A549 (cell line): ENCODE measurements around the gene XDH. TPM values are rescaled to one million over a fixed set of nuclear protein-coding genes. Genes with fewer than 3 reads are reported as not detected.

Source experiments
- ATAC-seq, 2 experiments: fragments of 200-7000 bp in 1 of 2; fragments of >200 bp in 1 of 2; cut with Nextera tagmentation in 1 of 2; cut with Tn5 transposase in 1 of 2; 3 replicates each; pipeline versions ENCODE4 v1.8.0 to v1.9.1; 2018 to 2020; ENCODE audit warnings: mild to moderate bottlenecking in 1 of 2, moderate library complexity in 1 of 2
- CTCF ChIA-PET: fragments of 300-600 bp; sonication (Branson Sonifier 250); formaldehyde crosslinking; extraction: SDS; loops from one replicate; lab custom pipeline; 2021; ENCODE audit warnings: antibody characterized with exemption, inconsistent platforms; lab: Yijun Ruan, JAX
- POLR2A ChIA-PET: fragments of 350-600 bp; formaldehyde crosslinking; extraction: SDS; loops from one replicate; lab custom pipeline; 2021; ENCODE audit warnings: antibody characterized with exemption, inconsistent platforms; lab: Yijun Ruan, JAX
- DNase-seq, 2 experiments: peaks; one replicate each; pipeline versions ENCODE4 v3.0.0 to v3.0.0-alpha.2; 2011 to 2016; ENCODE audit warnings: low read depth in 1 of 2, low spot score in 1 of 2
- FAIRE-seq: peaks from 2 replicates; lab custom pipeline; 2011; peaks lifted over from hg19 to GRCh38; lab: Jason Lieb, UNC
- H3K27ac ChIP-seq, 2 experiments: fragments of >200 bp; sonication (Bioruptor Twin); formaldehyde crosslinking; 3 replicates each; pipeline ENCODE4 v1.5.1; 2016 to 2017
- H3K4me1 ChIP-seq: fragments of >200 bp; sonication (Bioruptor Twin); formaldehyde crosslinking; 3 replicates; pipeline ENCODE4 v1.6.1; 2016
- H3K4me2 ChIP-seq: fragments of >200 bp; sonication (Bioruptor Twin); formaldehyde crosslinking; 3 replicates; pipeline ENCODE4 v1.6.1; 2016
- H3K4me3 ChIP-seq: fragments of >200 bp; sonication (Bioruptor Twin); formaldehyde crosslinking; 3 replicates; pipeline ENCODE4 v1.5.1; 2016
- H3K9me3 ChIP-seq: fragments of >200 bp; sonication (Bioruptor Twin); formaldehyde crosslinking; 3 replicates; pipeline ENCODE4 v1.6.1; 2016
- ATOH8 ChIP-seq: fragments of 250-450 bp; sonication (Bioruptor Pico); IDR thresholded peaks from 2 replicates; pipeline ENCODE4 v1.5.0; 2020; ENCODE audit warnings: low read depth, mild to moderate bottlenecking, moderate library complexity
- CEBPB ChIP-seq, 2 experiments: fragments of >200 bp in 1 of 2; sonication (Bioruptor Twin) in 1 of 2; formaldehyde crosslinking in 1 of 2; IDR thresholded peaks; 2 replicates each; pipeline ENCODE4 v1.6.1; 2012 to 2016
- CHD2 ChIP-seq: fragments of 150-350 bp; IDR thresholded peaks from 2 replicates; pipeline ENCODE4 v1.6.1; 2014; ENCODE audit warnings: low read length; ENCODE audit not compliant: partially characterized antibody
- E2F6 ChIP-seq: IDR thresholded peaks from 2 replicates; pipeline ENCODE4 v1.6.1; 2012; ENCODE audit warnings: low read depth, borderline replicate concordance
- EHMT2 ChIP-seq: fragments of 200-600 bp; sonication (generic); IDR thresholded peaks from 2 replicates; pipeline ENCODE4 v1.6.1; 2016; ENCODE audit warnings: antibody characterized with exemption, low read depth, mild to moderate bottlenecking, moderate library complexity
- FOSL2 ChIP-seq, 2 experiments: fragments of 450-650 bp in 1 of 2; fragments of >200 bp in 1 of 2; sonication (Bioruptor Twin) in 1 of 2; formaldehyde crosslinking; IDR thresholded peaks; 2 replicates each; pipeline versions ENCODE4 v1.5.0 to v1.6.1; 2016 to 2020; ENCODE audit warnings: mild to moderate bottlenecking in 1 of 2, moderate library complexity in 1 of 2
- FOXS1 ChIP-seq: fragments of 250-450 bp; sonication (Bioruptor Pico); IDR thresholded peaks from 2 replicates; pipeline ENCODE4 v1.5.0; 2020; ENCODE audit warnings: mild to moderate bottlenecking, moderate library complexity
- GATA3 ChIP-seq: IDR thresholded peaks from 2 replicates; pipeline ENCODE4 v1.6.1; 2012; ENCODE audit warnings: borderline replicate concordance
- HMGXB4 ChIP-seq: fragments of 250-450 bp; sonication (Bioruptor Pico); IDR thresholded peaks from 2 replicates; pipeline ENCODE4 v1.5.0; 2021; ENCODE audit warnings: mild to moderate bottlenecking, moderate library complexity, borderline replicate concordance
- HOXA7 ChIP-seq: fragments of 250-450 bp; sonication (Bioruptor Pico); IDR thresholded peaks from 2 replicates; pipeline ENCODE4 v1.5.0; 2020; ENCODE audit warnings: mild to moderate bottlenecking, moderate library complexity
- KDM1A ChIP-seq: fragments of 200-600 bp; sonication (generic); IDR thresholded peaks from 2 replicates; pipeline ENCODE4 v1.6.1; 2016; ENCODE audit warnings: low read depth, mild to moderate bottlenecking
- MAFK ChIP-seq: fragments of 450-650 bp; IDR thresholded peaks from 2 replicates; pipeline ENCODE4 v1.6.1; 2014; ENCODE audit not compliant: partially characterized antibody
- NFE2L2 ChIP-seq: fragments of 150-350 bp; conservative IDR thresholded peaks from 2 replicates; pipeline ENCODE4 v1.6.1; 2014; ENCODE audit warnings: low read length
- NPAS2 ChIP-seq: fragments of 250-450 bp; sonication (Bioruptor Pico); IDR thresholded peaks from 2 replicates; pipeline ENCODE4 v1.8.0; 2022; ENCODE audit warnings: mild to moderate bottlenecking, moderate library complexity, borderline replicate concordance
- RARB ChIP-seq: fragments of 250-450 bp; sonication (Bioruptor Pico); IDR thresholded peaks from 2 replicates; pipeline ENCODE4 v1.8.0; 2021; ENCODE audit warnings: mild to moderate bottlenecking, moderate library complexity
- TP53 ChIP-seq: fragments of 250-450 bp; sonication (Bioruptor Pico); IDR thresholded peaks from 2 replicates; pipeline ENCODE4 v1.5.0; 2021; ENCODE audit warnings: mild to moderate bottlenecking, moderate library complexity
- USF2 ChIP-seq: fragments of 450-650 bp; IDR thresholded peaks from 2 replicates; pipeline ENCODE4 v1.6.1; 2014; ENCODE audit warnings: antibody characterized with exemption
- WGBS: methylation state at CpG from one replicate; pipeline ENCODE4 v1.1.6; 2017; ENCODE audit errors: missing lambda C conversion rate; 5-methylcytosine and 5-hydroxymethylcytosine counted together
- polyA plus RNA-seq, 4 experiments: library from polyadenylated mRNA; depleted of rRNA in 3 of 4; stranded (reverse); fragments of >200 nt; fragmentation: RNase III in 1 of 4; extraction: RNeasy Plus Mini Kit Qiagen cat#74134 plus additional on column Dnase treatment in 1 of 4; gene quantifications; 2 replicates in 3 of 4; 3 replicates in 1 of 4; pipeline ENCODE4 v1.2.3, GENCODE V29; 2011 to 2017

Gene XDH
- polyA plus RNA-seq, 2 of the 4 experiments (the other 2 are of a cell fraction), result 0.71 to 1.1 TPM

GRCh38 chr2:31433541-31433940 lies 19.0 kb upstream of the XDH start:
- DNase-seq (no peak), ATAC-seq (no peak), FAIRE-seq (no peak)
- Histone ChIP-seq H3K4me3 (no peak overlapping the region), H3K9me3 (0 out of 3 replicates have a peak, but pooled peaks cover 3% of the 10 kb centered on the region), H3K27ac (no peak overlapping the region), H3K4me1 (peaks cover 10% of the 10 kb centered on the region; the same call in 1 of the 3 replicates), H3K4me2 (no peak overlapping the region)
- 58% methylated on average over 3 of the region's 3 CpGs for WGBS
- ChIA-PET CTCF (no interaction called here), POLR2A (no interaction called here)
- TF ChIP-seq HMGXB4 (CRISPR knock-in tag) (no peak), KDM1A (no peak), HOXA7 (CRISPR knock-in tag) (no peak), FOXS1 (CRISPR knock-in tag) (no peak), EHMT2 (no peak), CHD2 (no peak), ATOH8 (CRISPR knock-in tag) (no peak), TP53 (CRISPR knock-in tag) (no peak), NPAS2 (CRISPR knock-in tag) (no peak), RARB (CRISPR knock-in tag) (no peak), CEBPB (IDR thresholded peaks at IDR 0.05) (no peak), FOSL2 (IDR thresholded peaks at IDR 0.05) (no peak), FOSL2 (CRISPR knock-in tag; IDR thresholded peaks at IDR 0.05) (no peak), GATA3 (no peak), NFE2L2 (no peak), E2F6 (no peak)

GRCh38 chr2:31430439-31431165 lies 16.1 kb upstream of the XDH start:
- WGBS, result 80% methylated on average over 9 of the region's 9 CpGs
- Histone ChIP-seq H3K9me3 (0 out of 3 replicates have a peak, but pooled peaks cover 3% of the 10 kb centered on the region), H3K4me1 (peaks cover 10% of the 10 kb centered on the region; the same call in 1 of the 3 replicates), H3K4me2 (no peak overlapping the region), H3K4me3 (no peak overlapping the region)
- ChIA-PET CTCF (interaction anchor here (0.7 to 1.8 kb wide), 8 partner anchors 17 to 714 kb away, joined by 3 to 5 read pairs (median 4); partner anchors contain the start of gene EHD3), POLR2A (no interaction called here)
- no peak for FAIRE-seq
- TF ChIP-seq USF2 (no peak), MAFK (peak; percentile 58)
- TF ChIP-seq, all 56 proteins: peak for 1
- ATAC-seq (no peak), DNase-seq (no peak)
- peak overlapping the region in 1 of 2 experiments; percentile 41; a peak in 3 of 6 replicates for H3K27ac ChIP-seq
